HepG2 (cell line): Measurements from ENCODE around the gene RBM44.

Source experiments
- PAX8 ChIP-seq: sonication (generic); formaldehyde crosslinking; IDR thresholded peaks from 2 replicates; pipeline ENCODE4 v1.8.0; 2022; ENCODE audit warnings: mild to moderate bottlenecking, missing genetic modification reagents, borderline replicate concordance
- STAG1 ChIP-seq: sonication (generic); formaldehyde crosslinking; IDR thresholded peaks from 2 replicates; pipeline ENCODE4 v1.4.0; 2020; ENCODE audit warnings: missing genetic modification reagents
- TF ChIP-seq, protein P1 (sequence below): sonication (generic); formaldehyde crosslinking; IDR thresholded peaks from 2 replicates; pipeline ENCODE4 v1.5.0; 2020; ENCODE audit warnings: mild to moderate bottlenecking, missing genetic modification reagents, moderate library complexity

DNA sequence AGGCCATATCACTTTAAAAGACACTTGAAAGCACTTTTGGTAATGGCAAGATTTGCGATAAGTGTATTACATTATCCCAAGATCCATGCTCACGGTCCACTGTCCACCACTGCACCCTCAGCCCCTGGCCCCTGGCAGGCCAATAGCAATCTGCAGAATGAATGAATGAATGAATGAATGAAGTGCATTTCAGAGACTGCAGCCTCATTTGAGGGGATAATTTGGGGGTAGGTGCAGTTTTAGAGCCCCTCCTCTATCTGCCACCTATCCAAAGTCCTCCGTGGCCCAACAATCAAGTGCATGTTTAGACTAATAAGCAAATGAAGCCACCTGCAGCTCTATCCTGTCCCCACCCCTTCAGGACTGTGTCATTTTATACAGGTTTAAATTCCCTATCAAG, 1.3 kb upstream of the RBM44 start:
- TF ChIP-seq, protein P1, sequence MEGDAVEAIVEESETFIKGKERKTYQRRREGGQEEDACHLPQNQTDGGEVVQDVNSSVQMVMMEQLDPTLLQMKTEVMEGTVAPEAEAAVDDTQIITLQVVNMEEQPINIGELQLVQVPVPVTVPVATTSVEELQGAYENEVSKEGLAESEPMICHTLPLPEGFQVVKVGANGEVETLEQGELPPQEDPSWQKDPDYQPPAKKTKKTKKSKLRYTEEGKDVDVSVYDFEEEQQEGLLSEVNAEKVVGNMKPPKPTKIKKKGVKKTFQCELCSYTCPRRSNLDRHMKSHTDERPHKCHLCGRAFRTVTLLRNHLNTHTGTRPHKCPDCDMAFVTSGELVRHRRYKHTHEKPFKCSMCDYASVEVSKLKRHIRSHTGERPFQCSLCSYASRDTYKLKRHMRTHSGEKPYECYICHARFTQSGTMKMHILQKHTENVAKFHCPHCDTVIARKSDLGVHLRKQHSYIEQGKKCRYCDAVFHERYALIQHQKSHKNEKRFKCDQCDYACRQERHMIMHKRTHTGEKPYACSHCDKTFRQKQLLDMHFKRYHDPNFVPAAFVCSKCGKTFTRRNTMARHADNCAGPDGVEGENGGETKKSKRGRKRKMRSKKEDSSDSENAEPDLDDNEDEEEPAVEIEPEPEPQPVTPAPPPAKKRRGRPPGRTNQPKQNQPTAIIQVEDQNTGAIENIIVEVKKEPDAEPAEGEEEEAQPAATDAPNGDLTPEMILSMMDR (CRISPR knock-in tag) = no peak
- no peak for TF ChIP-seq STAG1
- no peak for TF ChIP-seq PAX8 (CRISPR knock-in tag)
